ENCODE data around the gene ATG10.

GRCh38 chr5:82290908-82291307, 319.1 kb downstream of the ATG10 start:
- TF ChIP-seq CTCF (IDR thresholded peaks at IDR 0.05; ENCODE audit: low read length) = no peak
- no peak for TF ChIP-seq EZH2 (IDR thresholded peaks at IDR 0.05; ENCODE audit: borderline replicate concordance, low read length)

Measured in OCI-LY1 (cell line).